ENCODE data around the gene LPO.

Gene LPO

DNA sequence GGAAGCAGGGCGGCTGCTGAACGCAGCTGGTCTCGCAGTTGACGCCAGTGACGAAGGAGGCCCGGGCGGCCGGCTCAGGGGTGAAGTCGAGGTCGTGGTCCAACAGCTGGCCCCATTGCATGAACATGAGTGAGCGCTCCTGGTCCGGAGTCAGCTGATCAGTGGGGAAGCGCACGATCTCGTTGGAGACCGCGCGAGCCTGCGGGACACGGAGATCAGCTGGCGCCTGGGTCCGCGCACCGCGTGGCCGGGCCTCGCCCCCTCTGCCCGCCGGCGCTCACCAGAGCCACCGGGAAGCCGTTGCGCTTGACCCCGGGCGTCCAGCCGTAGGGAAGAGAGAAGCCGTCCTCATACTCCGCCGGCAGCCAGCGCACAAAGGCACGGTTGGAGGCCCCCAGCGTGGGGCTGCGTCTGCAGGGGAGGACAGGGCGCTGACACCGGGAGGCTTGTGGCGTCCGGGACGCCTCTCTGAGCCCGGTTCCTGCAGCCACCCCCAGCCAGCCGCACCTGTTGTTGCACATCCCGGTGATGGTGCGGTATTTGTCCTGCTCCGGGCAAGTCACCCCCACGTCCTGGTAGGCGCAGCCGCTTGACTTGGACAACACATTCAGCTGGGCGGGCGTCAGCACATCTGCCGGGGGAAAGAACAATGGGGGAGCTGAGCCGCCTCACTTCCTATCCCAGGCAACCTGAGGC lies 40.8 kb downstream of the LPO start:
- Histone ChIP-seq H2AFZ (ENCODE audit: low read depth, low read length, severe bottlenecking) (no peak overlapping the region), H3K79me2 (ENCODE audit: insufficient read depth, low read length) (no peaks in the 10 kb centered on the region), H3K9ac (ENCODE audit: low read length) (no peak overlapping the region), H4K20me1 (ENCODE audit: low read depth, low read length) (no peaks in the 10 kb centered on the region), H3K9me3 (ENCODE audit: insufficient read depth, low read length) (no peaks in the 10 kb centered on the region), H3K4me2 (ENCODE audit: low read depth, low read length, poor library complexity, severe bottlenecking) (no peak overlapping the region), H3K27me3 (ENCODE audit: low read length) (no peaks in the 10 kb centered on the region), H3K9me2 (replicated peaks; ENCODE audit: insufficient read depth, low read length) (no peaks in the 10 kb centered on the region), H3K4me3 (ENCODE audit: insufficient read depth, low read length, poor library complexity, severe bottlenecking) (no peak overlapping the region), H3K27ac (ENCODE audit: low read depth, low read length) (no peak overlapping the region), H3K36me3 (ENCODE audit: low read length) (no peaks in the 10 kb centered on the region), H3F3A (ENCODE audit: insufficient read depth) (no peaks in the 10 kb centered on the region)
- no peak for TF ChIP-seq EZH2phosphoT487 (conservative IDR thresholded peaks at IDR 0.05; ENCODE audit: low read length)
- TF ChIP-seq, protein P1, sequence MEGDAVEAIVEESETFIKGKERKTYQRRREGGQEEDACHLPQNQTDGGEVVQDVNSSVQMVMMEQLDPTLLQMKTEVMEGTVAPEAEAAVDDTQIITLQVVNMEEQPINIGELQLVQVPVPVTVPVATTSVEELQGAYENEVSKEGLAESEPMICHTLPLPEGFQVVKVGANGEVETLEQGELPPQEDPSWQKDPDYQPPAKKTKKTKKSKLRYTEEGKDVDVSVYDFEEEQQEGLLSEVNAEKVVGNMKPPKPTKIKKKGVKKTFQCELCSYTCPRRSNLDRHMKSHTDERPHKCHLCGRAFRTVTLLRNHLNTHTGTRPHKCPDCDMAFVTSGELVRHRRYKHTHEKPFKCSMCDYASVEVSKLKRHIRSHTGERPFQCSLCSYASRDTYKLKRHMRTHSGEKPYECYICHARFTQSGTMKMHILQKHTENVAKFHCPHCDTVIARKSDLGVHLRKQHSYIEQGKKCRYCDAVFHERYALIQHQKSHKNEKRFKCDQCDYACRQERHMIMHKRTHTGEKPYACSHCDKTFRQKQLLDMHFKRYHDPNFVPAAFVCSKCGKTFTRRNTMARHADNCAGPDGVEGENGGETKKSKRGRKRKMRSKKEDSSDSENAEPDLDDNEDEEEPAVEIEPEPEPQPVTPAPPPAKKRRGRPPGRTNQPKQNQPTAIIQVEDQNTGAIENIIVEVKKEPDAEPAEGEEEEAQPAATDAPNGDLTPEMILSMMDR (IDR thresholded peaks at IDR 0.05; ENCODE audit: insufficient read depth, low read length, poor library complexity, severe bottlenecking) = no peak

DNA sequence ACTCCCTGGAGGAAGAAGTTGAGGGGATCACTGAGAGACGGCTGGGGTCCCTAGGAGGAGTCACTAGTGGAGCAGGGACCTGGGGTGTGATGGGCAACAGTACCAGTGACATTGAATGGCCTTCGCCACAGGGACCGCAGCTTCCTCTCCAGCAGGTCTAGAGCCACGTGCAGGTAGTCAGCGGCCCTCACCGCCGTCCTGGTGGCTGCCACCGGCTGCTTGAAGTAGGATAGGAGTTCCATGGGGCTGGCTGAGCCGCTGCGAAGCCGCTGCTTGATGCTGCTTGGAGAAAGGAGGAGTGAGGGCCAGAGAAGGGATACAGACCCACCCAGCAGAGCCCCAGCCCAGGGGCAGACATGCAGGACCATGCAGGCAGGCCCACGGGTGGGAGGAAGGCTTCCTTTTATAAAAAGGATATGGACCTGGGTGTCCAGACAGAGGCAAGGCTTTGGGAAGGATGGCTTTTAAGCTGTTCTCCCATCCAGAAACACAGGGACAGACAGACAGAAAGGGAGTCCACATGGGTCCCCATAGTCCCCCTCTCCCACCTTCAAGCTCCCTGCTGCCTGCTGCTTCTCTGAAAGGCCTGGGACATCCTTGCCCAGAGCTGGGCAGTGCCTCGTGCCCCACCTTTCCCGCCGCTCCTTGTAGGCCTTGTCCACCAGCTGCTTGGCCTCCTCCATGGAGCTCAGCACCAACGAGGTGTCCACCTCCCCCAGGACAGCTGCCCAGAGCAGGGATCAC lies 41.5 kb downstream of the LPO start:
- no peak overlapping the region for H3K9ac ChIP-seq (ENCODE audit: low read length)
- H3K9me3 ChIP-seq (ENCODE audit: insufficient read depth, low read length) = no peaks in the 10 kb centered on the region
- H3K27me3 ChIP-seq (ENCODE audit: low read length) = no peaks in the 10 kb centered on the region
- no peak overlapping the region for H3K27ac ChIP-seq (ENCODE audit: low read depth, low read length)
- no peaks in the 10 kb centered on the region for H3K9me2 ChIP-seq (replicated peaks; ENCODE audit: insufficient read depth, low read length)
- H3K36me3 ChIP-seq (ENCODE audit: low read length) = no peaks in the 10 kb centered on the region
- no peaks in the 10 kb centered on the region for H3F3A ChIP-seq (ENCODE audit: insufficient read depth)
- H4K20me1 ChIP-seq (ENCODE audit: low read depth, low read length) = no peaks in the 10 kb centered on the region
- H3K79me2 ChIP-seq (ENCODE audit: insufficient read depth, low read length) = no peaks in the 10 kb centered on the region
- TF ChIP-seq, protein P1 (IDR thresholded peaks at IDR 0.05; ENCODE audit: insufficient read depth, low read length, poor library complexity, severe bottlenecking) = no peak
- TF ChIP-seq EZH2phosphoT487 (conservative IDR thresholded peaks at IDR 0.05; ENCODE audit: low read length) = no peak
- no peak overlapping the region for H2AFZ ChIP-seq (ENCODE audit: low read depth, low read length, severe bottlenecking)
- H3K4me2 ChIP-seq (ENCODE audit: low read depth, low read length, poor library complexity, severe bottlenecking) = no peak overlapping the region
- no peak overlapping the region for H3K4me3 ChIP-seq (ENCODE audit: insufficient read depth, low read length, poor library complexity, severe bottlenecking)

DNA sequence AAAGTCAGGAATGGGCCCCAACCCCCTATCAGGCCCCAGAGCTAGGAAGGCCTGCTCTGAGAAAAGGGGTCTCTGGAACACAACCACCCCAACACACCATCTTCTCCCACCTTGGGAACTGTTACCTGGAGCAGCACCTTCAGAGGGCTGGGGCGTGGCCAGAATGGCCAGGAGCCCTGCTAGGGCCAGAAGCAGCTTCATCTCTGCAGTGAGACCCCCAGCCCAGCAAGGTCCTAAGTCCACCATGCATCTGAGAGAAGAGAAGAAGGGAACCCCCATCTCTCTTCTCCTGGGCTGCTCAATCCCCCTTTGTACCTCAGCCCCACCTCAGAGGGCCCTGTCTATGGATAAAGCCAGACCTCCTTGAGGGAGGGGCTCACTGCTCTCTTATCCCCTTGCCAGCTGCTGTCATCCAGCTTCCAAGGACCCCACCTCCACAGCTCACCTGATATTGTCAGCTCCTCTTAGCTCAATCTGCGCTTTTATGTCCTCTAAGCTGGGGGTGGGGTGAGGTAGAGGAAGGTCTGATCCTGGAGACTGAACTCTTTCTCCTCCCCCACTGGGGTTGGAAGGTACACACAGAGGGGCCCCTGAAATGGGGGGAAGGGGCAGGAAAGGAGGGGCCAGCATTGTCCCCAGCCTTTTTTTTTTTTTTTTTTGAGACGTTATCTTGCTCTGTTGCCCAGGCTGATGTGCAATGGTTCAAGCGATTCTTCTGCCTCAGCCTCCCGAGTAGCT lies 42.3 kb downstream of the LPO start, which contains the start of gene MPO:
MPO (minus strand) TSS at position 456 of the 738 bp plus-strand sequence; CDS start at position 279, 177 bp downstream.
- no peak within 1 kb of the TSS for H3K4me3 ChIP-seq (ENCODE audit: insufficient read depth, low read length, poor library complexity, severe bottlenecking)
- H3K4me2 ChIP-seq (ENCODE audit: low read depth, low read length, poor library complexity, severe bottlenecking) = no peak within 1 kb of the TSS
- H3K9me2 ChIP-seq (replicated peaks; ENCODE audit: insufficient read depth, low read length) = no peaks in the 10 kb centered on the region
- no peak within 1 kb of the TSS for H3K27ac ChIP-seq (ENCODE audit: low read depth, low read length)
- no peaks in the 10 kb centered on the region for H3K36me3 ChIP-seq (ENCODE audit: low read length)
- TF ChIP-seq, protein P1 (IDR thresholded peaks at IDR 0.05; ENCODE audit: insufficient read depth, low read length, poor library complexity, severe bottlenecking) = no peak
- TF ChIP-seq EZH2phosphoT487 (conservative IDR thresholded peaks at IDR 0.05; ENCODE audit: low read length) = no peak
- H4K20me1 ChIP-seq (ENCODE audit: low read depth, low read length) = no peaks in the 10 kb centered on the region
- H3K9ac ChIP-seq (ENCODE audit: low read length) = no peak within 1 kb of the TSS
- H2AFZ ChIP-seq (ENCODE audit: low read depth, low read length, severe bottlenecking) = no peak within 1 kb of the TSS
- H3K9me3 ChIP-seq (ENCODE audit: insufficient read depth, low read length) = no peaks in the 10 kb centered on the region
- H3F3A ChIP-seq (ENCODE audit: insufficient read depth) = no peaks in the 10 kb centered on the region
- no peaks in the 10 kb centered on the region for H3K27me3 ChIP-seq (ENCODE audit: low read length)
- no peaks in the 10 kb centered on the region for H3K79me2 ChIP-seq (ENCODE audit: insufficient read depth, low read length)

All from SU-DHL-6 (cell line).